SK-N-SH treated with all-trans-retinoic acid at 6 μM for 48 hours (cell line): ENCODE results near the gene CGNL1.

Experiments
- CSDC2 ChIP-seq: fragments of 250-450 bp; sonication (Bioruptor Pico); IDR thresholded peaks from 2 replicates; pipeline ENCODE4 v1.5.0; 2020; ENCODE audit warnings: mild to moderate bottlenecking, moderate library complexity
- PPARA ChIP-seq: fragments of 250-450 bp; sonication (Bioruptor Pico); IDR thresholded peaks from 2 replicates; pipeline ENCODE4 v1.5.0; 2020; ENCODE audit warnings: mild to moderate bottlenecking, borderline replicate concordance
- SNAI2 ChIP-seq: fragments of 250-450 bp; sonication (Bioruptor Pico); IDR thresholded peaks from 2 replicates; pipeline ENCODE4 v1.5.0; 2020; ENCODE audit warnings: mild to moderate bottlenecking, moderate library complexity
- TOX ChIP-seq: fragments of 250-450 bp; sonication (Bioruptor Pico); IDR thresholded peaks from 2 replicates; pipeline ENCODE4 v1.8.0; 2021; ENCODE audit warnings: mild to moderate bottlenecking, moderate library complexity, borderline replicate concordance
- ZC3H10 ChIP-seq: fragments of 250-450 bp; sonication (Bioruptor Pico); IDR thresholded peaks from 2 replicates; pipeline ENCODE4 v1.5.1; 2021; ENCODE audit warnings: mild to moderate bottlenecking, moderate library complexity
- ZFP3 ChIP-seq: fragments of 250-450 bp; sonication (Bioruptor Pico); IDR thresholded peaks from 2 replicates; pipeline ENCODE4 v1.5.0; 2020; ENCODE audit warnings: mild to moderate bottlenecking, moderate library complexity
- ZFP30 ChIP-seq: fragments of 450-650 bp; formaldehyde crosslinking; IDR thresholded peaks from 2 replicates; pipeline ENCODE4 v1.5.0; 2022; ENCODE audit warnings: mild to moderate bottlenecking, moderate library complexity
- ZNF565 ChIP-seq: fragments of 450-650 bp; formaldehyde crosslinking; conservative IDR thresholded peaks from 2 replicates; pipeline ENCODE4 v1.5.0; 2020; ENCODE audit warnings: low read depth, mild to moderate bottlenecking, moderate library complexity
- TF ChIP-seq, protein P1 (sequence below): fragments of 250-450 bp; sonication (Bioruptor Pico); IDR thresholded peaks from 2 replicates; pipeline ENCODE4 v1.8.0; 2020; ENCODE audit warnings: mild to moderate bottlenecking, moderate library complexity, borderline replicate concordance
- TF ChIP-seq, protein P2 (sequence below): fragments of 250-450 bp; sonication (Bioruptor Pico); IDR thresholded peaks from 2 replicates; pipeline ENCODE4 v1.5.0; 2020; ENCODE audit warnings: mild to moderate bottlenecking, moderate library complexity
- TF ChIP-seq, protein P3 (sequence below): fragments of 250-450 bp; sonication (Bioruptor Pico); IDR thresholded peaks from 2 replicates; pipeline ENCODE4 v1.5.1; 2020; ENCODE audit warnings: low read depth, mild to moderate bottlenecking, moderate library complexity

DNA sequence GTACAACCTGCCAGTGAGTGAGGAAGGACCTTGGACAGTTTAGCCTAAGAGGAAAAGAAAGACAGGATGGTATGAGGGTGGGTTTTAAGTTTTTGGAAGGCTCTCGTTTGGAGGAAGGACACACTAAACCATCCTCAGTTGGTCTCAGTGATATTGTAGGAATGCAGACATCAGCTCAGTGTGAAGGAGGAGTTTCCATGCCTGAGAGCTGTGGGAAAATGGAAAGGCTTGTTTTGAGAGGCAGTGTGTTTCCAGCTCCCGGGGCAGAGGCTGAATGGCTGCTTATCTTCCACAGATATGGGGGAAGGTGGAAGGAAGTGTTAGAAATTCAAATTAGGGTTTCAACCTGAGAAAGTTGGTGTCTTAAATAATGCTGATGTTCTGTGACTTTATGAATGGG, 125.8 kb downstream of the CGNL1 start:
- TF ChIP-seq CSDC2 (CRISPR knock-in tag) (no peak), ZFP30 (CRISPR knock-in tag) (no peak), ZNF565 (CRISPR knock-in tag) (no peak), ZFP3 (CRISPR knock-in tag) (no peak), PPARA (no peak), SNAI2 (CRISPR knock-in tag) (no peak), TOX (CRISPR knock-in tag) (no peak), ZC3H10 (CRISPR knock-in tag) (no peak)
- TF ChIP-seq, protein P1, sequence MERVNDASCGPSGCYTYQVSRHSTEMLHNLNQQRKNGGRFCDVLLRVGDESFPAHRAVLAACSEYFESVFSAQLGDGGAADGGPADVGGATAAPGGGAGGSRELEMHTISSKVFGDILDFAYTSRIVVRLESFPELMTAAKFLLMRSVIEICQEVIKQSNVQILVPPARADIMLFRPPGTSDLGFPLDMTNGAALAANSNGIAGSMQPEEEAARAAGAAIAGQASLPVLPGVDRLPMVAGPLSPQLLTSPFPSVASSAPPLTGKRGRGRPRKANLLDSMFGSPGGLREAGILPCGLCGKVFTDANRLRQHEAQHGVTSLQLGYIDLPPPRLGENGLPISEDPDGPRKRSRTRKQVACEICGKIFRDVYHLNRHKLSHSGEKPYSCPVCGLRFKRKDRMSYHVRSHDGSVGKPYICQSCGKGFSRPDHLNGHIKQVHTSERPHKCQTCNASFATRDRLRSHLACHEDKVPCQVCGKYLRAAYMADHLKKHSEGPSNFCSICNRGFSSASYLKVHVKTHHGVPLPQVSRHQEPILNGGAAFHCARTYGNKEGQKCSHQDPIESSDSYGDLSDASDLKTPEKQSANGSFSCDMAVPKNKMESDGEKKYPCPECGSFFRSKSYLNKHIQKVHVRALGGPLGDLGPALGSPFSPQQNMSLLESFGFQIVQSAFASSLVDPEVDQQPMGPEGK (CRISPR knock-in tag): no peak
- TF ChIP-seq, protein P2, sequence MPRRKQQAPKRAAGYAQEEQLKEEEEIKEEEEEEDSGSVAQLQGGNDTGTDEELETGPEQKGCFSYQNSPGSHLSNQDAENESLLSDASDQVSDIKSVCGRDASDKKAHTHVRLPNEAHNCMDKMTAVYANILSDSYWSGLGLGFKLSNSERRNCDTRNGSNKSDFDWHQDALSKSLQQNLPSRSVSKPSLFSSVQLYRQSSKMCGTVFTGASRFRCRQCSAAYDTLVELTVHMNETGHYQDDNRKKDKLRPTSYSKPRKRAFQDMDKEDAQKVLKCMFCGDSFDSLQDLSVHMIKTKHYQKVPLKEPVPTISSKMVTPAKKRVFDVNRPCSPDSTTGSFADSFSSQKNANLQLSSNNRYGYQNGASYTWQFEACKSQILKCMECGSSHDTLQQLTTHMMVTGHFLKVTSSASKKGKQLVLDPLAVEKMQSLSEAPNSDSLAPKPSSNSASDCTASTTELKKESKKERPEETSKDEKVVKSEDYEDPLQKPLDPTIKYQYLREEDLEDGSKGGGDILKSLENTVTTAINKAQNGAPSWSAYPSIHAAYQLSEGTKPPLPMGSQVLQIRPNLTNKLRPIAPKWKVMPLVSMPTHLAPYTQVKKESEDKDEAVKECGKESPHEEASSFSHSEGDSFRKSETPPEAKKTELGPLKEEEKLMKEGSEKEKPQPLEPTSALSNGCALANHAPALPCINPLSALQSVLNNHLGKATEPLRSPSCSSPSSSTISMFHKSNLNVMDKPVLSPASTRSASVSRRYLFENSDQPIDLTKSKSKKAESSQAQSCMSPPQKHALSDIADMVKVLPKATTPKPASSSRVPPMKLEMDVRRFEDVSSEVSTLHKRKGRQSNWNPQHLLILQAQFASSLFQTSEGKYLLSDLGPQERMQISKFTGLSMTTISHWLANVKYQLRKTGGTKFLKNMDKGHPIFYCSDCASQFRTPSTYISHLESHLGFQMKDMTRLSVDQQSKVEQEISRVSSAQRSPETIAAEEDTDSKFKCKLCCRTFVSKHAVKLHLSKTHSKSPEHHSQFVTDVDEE (CRISPR knock-in tag): no peak
- TF ChIP-seq, protein P3, sequence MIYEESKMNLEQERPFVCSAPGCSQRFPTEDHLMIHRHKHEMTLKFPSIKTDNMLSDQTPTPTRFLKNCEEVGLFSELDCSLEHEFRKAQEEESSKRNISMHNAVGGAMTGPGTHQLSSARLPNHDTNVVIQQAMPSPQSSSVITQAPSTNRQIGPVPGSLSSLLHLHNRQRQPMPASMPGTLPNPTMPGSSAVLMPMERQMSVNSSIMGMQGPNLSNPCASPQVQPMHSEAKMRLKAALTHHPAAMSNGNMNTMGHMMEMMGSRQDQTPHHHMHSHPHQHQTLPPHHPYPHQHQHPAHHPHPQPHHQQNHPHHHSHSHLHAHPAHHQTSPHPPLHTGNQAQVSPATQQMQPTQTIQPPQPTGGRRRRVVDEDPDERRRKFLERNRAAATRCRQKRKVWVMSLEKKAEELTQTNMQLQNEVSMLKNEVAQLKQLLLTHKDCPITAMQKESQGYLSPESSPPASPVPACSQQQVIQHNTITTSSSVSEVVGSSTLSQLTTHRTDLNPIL: no peak
